Measurements from ENCODE around the gene HTATIP2. TPM values are rescaled to one million over a fixed set of nuclear protein-coding genes. Genes with fewer than 3 reads are reported as not detected.
"Not testable (repeated sequence)": the region's sequence is repeated elsewhere in the genome, so short reads cannot be mapped to it uniquely, and the experiment has no call there.

HTATIP2 gene
- total RNA-seq, 2 experiments from 2014 or later: 41.4 to 60.4 TPM

GRCh38 chr11:20372081-20372626, 8.6 kb downstream of the HTATIP2 start:
- H3K4me1 Mint-ChIP-seq: peaks cover 34% of the 10 kb centered on the region
- no peak for DNase-seq
- ChIA-PET CTCF (interaction anchor here (1.3 to 1.6 kb wide), 3 partner anchors 13 to 17 kb away, joined by 3 to 9 read pairs (median 4); no protein-coding TSS in a partner anchor), POLR2A (no interaction called here)
- no peak overlapping the region for H3K4me3 Mint-ChIP-seq
- no peak for ATAC-seq
- H3K27me3 Mint-ChIP-seq: no peaks in the 10 kb centered on the region
- intact Hi-C loops (cut with DNase I, micrococcal nuclease): no loop called here
- H3K27ac Mint-ChIP-seq: no peak overlapping the region
- peaks cover 71% of the 10 kb centered on the region for H3K36me3 Mint-ChIP-seq (ENCODE audit: low read depth)
- no peaks in the 10 kb centered on the region for H3K9me3 Mint-ChIP-seq (ENCODE audit: low read depth)

DNA sequence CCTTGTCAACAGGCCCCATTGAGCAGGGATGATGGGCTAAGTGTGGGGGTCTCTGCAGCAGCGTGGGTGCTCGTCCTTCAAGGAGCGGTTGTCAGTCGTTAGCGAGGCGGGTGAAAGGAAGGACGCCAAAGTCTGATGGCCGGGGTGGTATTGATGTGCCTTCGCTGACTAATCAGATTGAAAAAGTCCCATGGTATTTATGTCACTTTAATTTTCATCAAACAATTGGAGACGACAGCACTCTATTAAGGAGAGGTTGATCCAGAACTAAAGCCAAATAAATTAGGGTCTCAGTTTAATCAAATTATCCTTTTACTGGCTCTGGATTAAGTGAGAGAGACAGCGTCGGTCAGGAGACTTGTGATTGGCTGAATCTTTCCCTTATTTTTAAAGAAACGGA, 9.6 kb downstream of the HTATIP2 start:
- POLR2A ChIA-PET: no interaction called here
- ATAC-seq (no peak), DNase-seq (no peak)
- Mint-ChIP-seq H3K4me3 (no peak overlapping the region), H3K9me3 (ENCODE audit: low read depth) (no peaks in the 10 kb centered on the region), H3K36me3 (ENCODE audit: low read depth) (peaks cover 70% of the 10 kb centered on the region), H3K27ac (no peak overlapping the region), H3K4me1 (peaks cover 26% of the 10 kb centered on the region), H3K27me3 (no peaks in the 10 kb centered on the region)
- CTCF ChIA-PET: interaction anchor here (1.3 to 1.6 kb wide), 3 partner anchors 12 to 18 kb away, joined by 3 to 9 read pairs (median 4); no protein-coding TSS in a partner anchor
- intact Hi-C loops (cut with DNase I, micrococcal nuclease): no loop called here

GRCh38 chr11:20373568-20374209, 10.2 kb downstream of the HTATIP2 start:
- CTCF ChIA-PET: interaction anchor here (1.3 to 1.4 kb wide), 2 partner anchors 11 to 18 kb away, joined by 3 to 4 read pairs; no protein-coding TSS in a partner anchor
- no peak for DNase-seq
- peaks cover 20% of the 10 kb centered on the region for H3K4me1 Mint-ChIP-seq
- no peak overlapping the region for H3K4me3 Mint-ChIP-seq
- no peaks in the 10 kb centered on the region for H3K27me3 Mint-ChIP-seq
- POLR2A ChIA-PET: no interaction called here
- no peaks in the 10 kb centered on the region for H3K9me3 Mint-ChIP-seq (ENCODE audit: low read depth)
- intact Hi-C loops (cut with DNase I, micrococcal nuclease): no loop called here
- H3K36me3 Mint-ChIP-seq (ENCODE audit: low read depth): peaks cover 64% of the 10 kb centered on the region
- no peak for ATAC-seq
- H3K27ac Mint-ChIP-seq: peak overlapping the region; percentile 65

GRCh38 chr11:20374741-20375300, 11.3 kb downstream of the HTATIP2 start:
- H3K27me3 Mint-ChIP-seq: no peaks in the 10 kb centered on the region
- ChIA-PET POLR2A (no interaction called here), CTCF (interaction anchor here (0.8 kb wide), 1 partner anchor 37 kb away, joined by 3 read pairs; no protein-coding TSS in a partner anchor)
- peaks cover 15% of the 10 kb centered on the region for H3K4me1 Mint-ChIP-seq
- peak; percentile 58 for ATAC-seq
- no peaks in the 10 kb centered on the region for H3K9me3 Mint-ChIP-seq (ENCODE audit: low read depth)
- peaks cover 58% of the 10 kb centered on the region for H3K36me3 Mint-ChIP-seq (ENCODE audit: low read depth)
- peak overlapping the region; percentile 77 for H3K27ac Mint-ChIP-seq
- intact Hi-C loops (cut with DNase I, micrococcal nuclease): no loop called here
- no peak overlapping the region for H3K4me3 Mint-ChIP-seq
- no peak for DNase-seq

DNA sequence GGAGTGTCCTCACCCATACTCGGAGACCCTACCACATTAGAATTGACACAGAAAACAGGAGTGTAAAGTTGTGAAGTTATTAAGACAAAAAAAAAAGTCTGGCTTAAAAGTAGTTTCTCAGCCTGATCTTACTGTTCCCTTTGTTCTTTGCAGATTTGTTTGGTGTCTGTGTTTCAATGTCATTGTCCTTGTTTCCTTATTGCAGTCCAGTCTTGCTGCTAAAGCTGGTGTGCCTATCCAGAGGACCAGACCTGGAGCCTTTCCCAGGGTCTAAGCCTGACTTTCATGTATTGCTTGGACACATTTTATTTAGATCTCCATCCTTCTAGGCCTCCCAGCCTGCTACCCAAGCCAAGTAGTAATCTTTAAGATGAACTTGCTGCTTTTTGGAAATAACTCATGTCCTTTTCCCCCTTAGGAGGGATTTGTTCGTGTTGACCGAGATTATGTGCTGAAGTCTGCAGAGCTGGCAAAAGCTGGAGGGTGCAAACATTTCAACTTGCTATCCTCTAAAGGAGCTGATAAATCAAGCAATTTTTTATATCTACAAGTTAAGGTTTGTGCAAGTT, 12.7 kb downstream of the HTATIP2 start:
- peaks cover 51% of the 10 kb centered on the region for H3K36me3 Mint-ChIP-seq (ENCODE audit: low read depth)
- peaks cover 15% of the 10 kb centered on the region for H3K4me1 Mint-ChIP-seq
- no peaks in the 10 kb centered on the region for H3K9me3 Mint-ChIP-seq (ENCODE audit: low read depth)
- DNase-seq (no peak), ATAC-seq (no peak)
- intact Hi-C loops (cut with DNase I, micrococcal nuclease): no loop called here
- POLR2A ChIA-PET: no interaction called here
- H3K4me3 Mint-ChIP-seq: no peak overlapping the region
- H3K27me3 Mint-ChIP-seq: no peaks in the 10 kb centered on the region
- CTCF ChIA-PET: interaction anchor here (0.6 to 1.8 kb wide), 3 partner anchors 13 to 442 kb away, joined by 3 to 12 read pairs (median 5); no protein-coding TSS in a partner anchor
- peak overlapping the region; percentile 21 for H3K27ac Mint-ChIP-seq

GRCh38 chr11:20385996-20386395, 22.5 kb downstream of the HTATIP2 start:
- CTCF ChIA-PET: interaction anchor here (0.6 to 1.1 kb wide), 2 partner anchors 13 to 486 kb away, joined by 3 to 9 read pairs; no protein-coding TSS in a partner anchor
- H3K9me3 Mint-ChIP-seq (ENCODE audit: low read depth); DNase-seq; POLR2A ChIA-PET; ATAC-seq; H3K27me3 Mint-ChIP-seq: not testable (repeated sequence)
- Mint-ChIP-seq H3K36me3 (ENCODE audit: low read depth) (peaks cover 27% of the 10 kb centered on the region), H3K4me1 (peaks cover 24% of the 10 kb centered on the region), H3K4me3 (peak overlapping the region; percentile 98), H3K27ac (peak overlapping the region; percentile 65)
- intact Hi-C loops (cut with DNase I, micrococcal nuclease): loop anchor here in 1 of 2 experiments (2.0 kb wide), 1 partner anchor 225 kb away; no protein-coding TSS in a partner anchor

- intact Hi-C loops (cut with DNase I, micrococcal nuclease): loop anchor here (1.0 to 2.0 kb wide), 5 partner anchors 9 to 1146 kb away; partner anchors contain the start of gene HTATIP2 (in 1 of the 2)
- Mint-ChIP-seq H3K27me3 (no peaks in the 10 kb centered on the region), H3K27ac (peak within 1 kb of the TSS; percentile 99), H3K4me1 (peaks cover 27% of the 10 kb centered on the region), H3K36me3 (ENCODE audit: low read depth) (peaks cover 23% of the 10 kb centered on the region), H3K4me3 (peak within 1 kb of the TSS; percentile 98), H3K9me3 (ENCODE audit: low read depth) (no peaks in the 10 kb centered on the region)
- peak; percentile 98 for DNase-seq
- ChIA-PET POLR2A (interaction anchor here (0.6 kb wide), 1 partner anchor 22 kb away, joined by 3 read pairs; no protein-coding TSS in a partner anchor), CTCF (interaction anchor here (1.1 to 1.7 kb wide), 2 partner anchors 10 to 15 kb away, joined by 9 read pairs; no protein-coding TSS in a partner anchor)
- peak; percentile 90 for ATAC-seq
Measured at GRCh38 chr11:20387261-20388095, 24.0 kb downstream of the HTATIP2 start, which contains the start of gene PRMT3. Gene PRMT3, plus strand, starts transcription at chr11:20387716. Its CDS starts 31 bp downstream, at chr11:20387747.

DNA sequence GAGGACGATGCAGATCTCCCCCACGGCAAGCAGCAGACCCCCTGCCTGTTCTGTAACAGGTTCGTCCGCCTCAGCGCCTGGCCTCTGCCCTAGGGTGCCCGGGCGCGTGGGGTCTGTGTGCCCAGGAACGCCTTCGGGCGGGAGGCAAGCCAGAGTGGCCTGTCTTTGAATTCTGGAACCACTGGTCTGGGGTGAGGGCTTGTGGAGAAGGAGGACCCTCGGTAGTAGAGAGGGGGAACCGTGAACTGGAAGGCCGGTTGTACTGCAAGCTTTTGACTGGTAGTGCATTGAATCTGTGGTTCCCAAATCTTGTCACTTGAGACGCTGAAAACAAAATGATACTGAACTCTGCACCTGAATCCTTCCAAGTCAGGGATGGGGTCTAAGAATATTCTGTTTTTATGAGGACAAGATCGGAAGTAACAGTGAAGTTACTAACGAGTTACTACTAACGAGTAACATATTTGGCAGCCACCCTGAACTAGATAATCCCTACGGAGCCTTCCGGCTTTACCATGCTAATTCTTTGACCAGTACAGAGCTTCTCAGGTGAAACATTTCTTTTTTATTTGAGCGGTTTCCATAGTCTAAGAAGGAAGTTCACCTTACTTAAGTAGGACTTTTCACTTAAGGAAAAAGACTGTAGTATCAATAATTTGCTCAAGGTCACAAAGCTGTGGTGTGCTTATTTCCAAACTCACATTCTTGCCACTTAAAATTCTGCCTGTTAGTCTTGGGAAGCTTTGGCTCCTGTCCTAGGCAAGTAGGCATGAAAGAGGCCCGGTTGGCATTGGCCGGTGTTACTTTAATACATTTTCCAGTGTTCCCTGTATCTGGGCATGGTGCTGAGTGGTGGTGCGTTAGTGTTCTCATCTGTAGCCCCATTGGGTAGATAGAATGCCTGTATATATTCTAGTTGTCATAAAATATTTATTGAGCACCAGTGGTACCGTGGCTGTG, 24.9 kb downstream of the HTATIP2 start:
- H3K27ac Mint-ChIP-seq: peak overlapping the region; percentile 99
- DNase-seq (no peak), ATAC-seq (peak; percentile 2)
- intact Hi-C loops (cut with DNase I, micrococcal nuclease): no loop called here
- peaks cover 27% of the 10 kb centered on the region for H3K4me1 Mint-ChIP-seq
- ChIA-PET POLR2A (no interaction called here), CTCF (interaction anchor here (1.0 to 2.0 kb wide), 6 partner anchors 8 to 450 kb away, joined by 3 to 9 read pairs (median 3); no protein-coding TSS in a partner anchor)
- peak overlapping the region; percentile 98 for H3K4me3 Mint-ChIP-seq
- H3K9me3 Mint-ChIP-seq (ENCODE audit: low read depth): no peaks in the 10 kb centered on the region
- no peaks in the 10 kb centered on the region for H3K27me3 Mint-ChIP-seq
- H3K36me3 Mint-ChIP-seq (ENCODE audit: low read depth): peaks cover 31% of the 10 kb centered on the region

DNA sequence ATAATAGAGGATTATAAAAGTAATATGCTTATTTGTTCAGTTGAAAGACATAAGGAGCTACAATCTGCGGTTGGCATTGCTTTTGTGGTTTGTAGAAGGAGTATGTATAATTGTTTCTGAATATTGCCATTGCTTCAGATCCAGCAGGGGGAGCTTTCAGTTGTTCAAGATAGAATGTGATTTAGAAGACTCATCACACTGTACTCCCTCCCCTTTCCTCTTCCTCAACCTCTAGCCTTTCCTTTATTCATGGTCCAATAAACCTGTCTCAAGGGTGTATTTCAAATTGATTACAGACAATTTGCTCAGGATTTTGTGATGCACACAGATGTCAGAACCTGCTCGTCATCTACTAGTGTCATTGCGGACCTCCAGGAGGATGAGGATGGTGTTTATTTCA, 33.8 kb downstream of the HTATIP2 start:
- H3K36me3 Mint-ChIP-seq (ENCODE audit: low read depth): peaks cover 45% of the 10 kb centered on the region
- H3K4me3 Mint-ChIP-seq: no peak overlapping the region
- ATAC-seq: peak; percentile 83
- no peaks in the 10 kb centered on the region for H3K27me3 Mint-ChIP-seq
- H3K9me3 Mint-ChIP-seq (ENCODE audit: low read depth): no peaks in the 10 kb centered on the region
- H3K4me1 Mint-ChIP-seq: peaks cover 8% of the 10 kb centered on the region
- POLR2A ChIA-PET: interaction anchor here (1.0 kb wide), 1 partner anchor 213 kb away, joined by 3 read pairs; no protein-coding TSS in a partner anchor
- peak overlapping the region; percentile 5 for H3K27ac Mint-ChIP-seq
- intact Hi-C loops (cut with DNase I, micrococcal nuclease): loop anchor here (1.0 to 5.0 kb wide), 2 partner anchors 213 to 215 kb away; no protein-coding TSS in a partner anchor
- CTCF ChIA-PET: interaction anchor here (0.7 to 4.6 kb wide), 13 partner anchors 8 to 220 kb away, joined by 3 to 22 read pairs (median 4); no protein-coding TSS in a partner anchor
- DNase-seq: peak; percentile 34
